ENCODE data around the gene TUBG2. TPM values are rescaled to one million over a fixed set of nuclear protein-coding genes. Genes with fewer than 3 reads are reported as not detected.

Gene TUBG2
- total and polyA plus RNA-seq, 2 of the 8 experiments (the other 6 are each of a cell fraction or from before 2014, with no cell fraction given) = 14.8 to 16.6 TPM

DNA sequence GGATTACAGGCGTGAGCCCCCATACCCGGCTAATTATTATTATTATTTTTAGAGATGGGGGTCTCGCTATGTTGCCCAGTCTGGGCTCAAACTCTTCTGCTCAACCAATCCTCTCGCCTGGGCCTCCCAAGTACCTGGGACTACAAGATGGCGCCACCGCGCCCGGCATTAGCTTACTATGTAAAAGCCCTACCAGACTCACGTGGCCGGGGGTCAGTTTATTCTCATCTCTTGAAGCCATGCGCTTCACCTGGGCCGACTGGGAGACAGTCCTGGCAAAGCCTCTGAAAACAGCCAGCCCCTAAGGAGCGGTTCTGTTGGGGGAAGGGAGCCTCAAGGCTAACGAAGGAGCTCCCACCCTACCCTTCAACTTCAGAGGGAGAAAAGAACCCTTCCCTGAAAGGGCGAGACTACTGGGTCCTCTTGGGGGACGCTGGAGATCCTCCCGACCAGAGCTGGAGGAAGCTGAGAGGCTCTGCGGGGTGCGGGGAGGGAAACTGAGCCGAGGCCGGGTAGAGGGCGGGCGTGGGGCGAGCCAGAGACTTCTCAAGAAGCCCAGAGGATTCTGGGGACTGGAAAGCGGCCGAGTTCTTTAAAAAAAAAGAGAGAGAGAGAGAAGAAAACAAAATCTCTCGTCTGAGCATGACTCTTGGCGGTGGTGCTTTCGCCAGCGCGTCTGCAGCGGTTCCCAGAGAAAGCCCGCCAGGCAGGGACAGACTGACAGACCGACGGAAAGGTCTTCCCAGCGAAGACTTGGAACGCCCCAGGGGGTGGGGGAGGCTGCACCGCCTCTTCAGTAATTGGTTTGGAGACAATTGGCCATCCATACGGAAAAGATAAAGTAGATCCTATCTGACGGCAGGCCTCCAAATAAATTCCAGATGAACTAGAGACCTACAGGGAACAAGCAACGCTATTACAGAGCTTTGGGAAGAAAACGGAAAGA lies 5.6 kb upstream of the TUBG2 start (continued):
- TF ChIP-seq MAX (IDR thresholded peaks at IDR 0.05) (peak; percentile 41; the same call in 1 of the 2 replicates), SIN3A (conservative IDR thresholded peaks at IDR 0.05 in 1 of 2, IDR thresholded peaks at IDR 0.05 in 1 of 2; ENCODE audit: low read depth in 1 of 2, low read length in 2 of 2) (0 out of 4 replicates have a peak, but pooled peaks of 1 of the 2 experiments have one; percentile 27), SRF (IDR thresholded peaks at IDR 0.05; ENCODE audit: low read depth, low read length) (no peak), BRCA1 (IDR thresholded peaks at IDR 0.05; ENCODE audit: low read depth, low read length) (no peak), KDM4A (IDR thresholded peaks at IDR 0.05; ENCODE audit: low read depth, low read length, severe bottlenecking) (peak; percentile 23), CTCF (IDR thresholded peaks at IDR 0.05; ENCODE audit: control extremely low read depth in 1 of 3, insufficient read depth in 1 of 3, low read depth in 1 of 3, low read length in 3 of 3) (no peak), FOSL1 (IDR thresholded peaks at IDR 0.05; ENCODE audit: insufficient read depth, low read depth, low read length) (no peak), CBX8 (IDR thresholded peaks at IDR 0.05; ENCODE audit: borderline replicate concordance, low read depth, low read length) (no peak), POLR2AphosphoS5 (IDR thresholded peaks at IDR 0.05; ENCODE audit: low read depth, low read length) (no peak), CBX5 (IDR thresholded peaks at IDR 0.05; ENCODE audit: low read depth, low read length) (no peak), YY1 (IDR thresholded peaks at IDR 0.05; ENCODE audit: low read depth, low read length) (peak; percentile 60), HDAC2 (IDR thresholded peaks at IDR 0.05; ENCODE audit: borderline replicate concordance in 1 of 2, low read depth in 2 of 2, low read length in 2 of 2) (peak in 1 of 2 experiments; percentile 33; a peak in 1 of 4 replicates), RAD21 (IDR thresholded peaks at IDR 0.05 in 1 of 2, conservative IDR thresholded peaks at IDR 0.05 in 1 of 2; ENCODE audit: low read depth in 2 of 2, low read length in 2 of 2) (no peak), PHF8 (conservative IDR thresholded peaks at IDR 0.05; ENCODE audit: low read depth, low read length) (0 out of 2 replicates have a peak, but pooled peaks have one; percentile 29), KDM1A (IDR thresholded peaks at IDR 0.05; ENCODE audit: borderline replicate concordance, low read length) (peak; percentile 76)
